ENCODE measurements around the gene TAOK1. TPM values are rescaled to one million over a fixed set of nuclear protein-coding genes. Genes with fewer than 3 reads are reported as not detected.

TAOK1 gene
- total RNA-seq, 1 experiment from 2014 or later: 56.3 TPM

GRCh38 chr17:29526322-29526721 lies 136.2 kb downstream of the TAOK1 start:
- RAD21 ChIA-PET (ENCODE audit: low non-redundant PET in 1 of 2, low total read pairs in 2 of 2, uncharacterized antibody in 2 of 2, unreplicated experiment in 2 of 2): no interaction called here
- Histone ChIP-seq H3K9me2 (ENCODE audit: insufficient read depth) (no peaks in the 10 kb centered on the region), H3K36me3 (ENCODE audit: control insufficient read depth in 1 of 2, insufficient read depth in 2 of 2, low read length in 2 of 2) (peaks cover 8 to 10% of the 10 kb centered on the region in 2 experiments; a peak in 3 of 4 replicates), H3K4me1 (ENCODE audit: control insufficient read depth in 1 of 2, insufficient read depth in 2 of 2, low read length in 2 of 2) (no peaks in the 10 kb centered on the region), H3K27me3 (ENCODE audit: insufficient read depth, low read length) (no peaks in the 10 kb centered on the region), H3K4me3 (replicated peaks in 1 of 2; ENCODE audit: low read depth in 1 of 2, low read length in 2 of 2) (no peak overlapping the region), H2AFZ (ENCODE audit: low read depth, low read length, poor library complexity, severe bottlenecking) (no peak overlapping the region), H3K27ac (ENCODE audit: low read depth, low read length) (no peak overlapping the region), H3K79me2 (ENCODE audit: insufficient read depth, low read length) (no peaks in the 10 kb centered on the region), H4K20me1 (ENCODE audit: insufficient read depth) (no peaks in the 10 kb centered on the region), H3K9ac (ENCODE audit: low read length) (no peak overlapping the region), H3K4me2 (ENCODE audit: low read length) (no peak overlapping the region), H3K9me3 (ENCODE audit: control insufficient read depth in 1 of 2, insufficient read depth in 1 of 2, low read depth in 1 of 2, low read length in 2 of 2) (no peaks in the 10 kb centered on the region)
- BruUV-seq (replicated peaks): no TSS peak
- CTCF ChIA-PET: no interaction called here
- intact Hi-C loops (cut with micrococcal nuclease): no loop called here
- no peak for ATAC-seq
- no peak for DNase-seq (ENCODE audit: low read depth, low spot score)
- POLR2A ChIA-PET: no interaction called here
- no peak for TF ChIP-seq SRF (IDR thresholded peaks at IDR 0.05; ENCODE audit: low read depth)
- no peak for TF ChIP-seq ZBTB33 (IDR thresholded peaks at IDR 0.05; ENCODE audit: extremely low read depth, insufficient replicate concordance, low read length)
- no peak for TF ChIP-seq ZNF274 (IDR thresholded peaks at IDR 0.05; ENCODE audit: low read depth, low read length)
- no peak for TF ChIP-seq SP1 (IDR thresholded peaks at IDR 0.05; ENCODE audit: low read depth)
- no peak for TF ChIP-seq YY1 (IDR thresholded peaks at IDR 0.05; ENCODE audit: extremely low read depth, insufficient replicate concordance, low read depth, low read length)
- no peak for TF ChIP-seq JUND (IDR thresholded peaks at IDR 0.05)
- TF ChIP-seq RAD21 (IDR thresholded peaks at IDR 0.05; ENCODE audit: low read depth): no peak
- no peak for TF ChIP-seq POLR2A (IDR thresholded peaks at IDR 0.05; ENCODE audit: borderline replicate concordance, extremely low read depth, insufficient read depth, insufficient read length)
- no peak for TF ChIP-seq ZFX (IDR thresholded peaks at IDR 0.05)
- TF ChIP-seq ATF3 (IDR thresholded peaks at IDR 0.05): no peak
- TF ChIP-seq CTCF (IDR thresholded peaks at IDR 0.05 in 2 of 3, conservative IDR thresholded peaks at IDR 0.05 in 1 of 3; ENCODE audit: borderline replicate concordance in 1 of 3, insufficient read depth in 1 of 3, low read depth in 2 of 3, low read length in 2 of 3): no peak
- no peak for TF ChIP-seq MAX (IDR thresholded peaks at IDR 0.05)

Data from HCT116 (cell line).